ENCODE measurements around the gene RBM8A.

Gene RBM8A

GRCh38 chr1:145947551-145947950 is 20.3 kb upstream of the RBM8A start:
- no peak overlapping the region for H3K4me3 ChIP-seq (ENCODE audit: low read length)
- DNase-seq (ENCODE audit: low read depth) = no peak
- TF ChIP-seq, protein P1, sequence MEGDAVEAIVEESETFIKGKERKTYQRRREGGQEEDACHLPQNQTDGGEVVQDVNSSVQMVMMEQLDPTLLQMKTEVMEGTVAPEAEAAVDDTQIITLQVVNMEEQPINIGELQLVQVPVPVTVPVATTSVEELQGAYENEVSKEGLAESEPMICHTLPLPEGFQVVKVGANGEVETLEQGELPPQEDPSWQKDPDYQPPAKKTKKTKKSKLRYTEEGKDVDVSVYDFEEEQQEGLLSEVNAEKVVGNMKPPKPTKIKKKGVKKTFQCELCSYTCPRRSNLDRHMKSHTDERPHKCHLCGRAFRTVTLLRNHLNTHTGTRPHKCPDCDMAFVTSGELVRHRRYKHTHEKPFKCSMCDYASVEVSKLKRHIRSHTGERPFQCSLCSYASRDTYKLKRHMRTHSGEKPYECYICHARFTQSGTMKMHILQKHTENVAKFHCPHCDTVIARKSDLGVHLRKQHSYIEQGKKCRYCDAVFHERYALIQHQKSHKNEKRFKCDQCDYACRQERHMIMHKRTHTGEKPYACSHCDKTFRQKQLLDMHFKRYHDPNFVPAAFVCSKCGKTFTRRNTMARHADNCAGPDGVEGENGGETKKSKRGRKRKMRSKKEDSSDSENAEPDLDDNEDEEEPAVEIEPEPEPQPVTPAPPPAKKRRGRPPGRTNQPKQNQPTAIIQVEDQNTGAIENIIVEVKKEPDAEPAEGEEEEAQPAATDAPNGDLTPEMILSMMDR (IDR thresholded peaks at IDR 0.05; ENCODE audit: insufficient read depth, low read depth, low read length, missing control alignments) = no peak

DNA sequence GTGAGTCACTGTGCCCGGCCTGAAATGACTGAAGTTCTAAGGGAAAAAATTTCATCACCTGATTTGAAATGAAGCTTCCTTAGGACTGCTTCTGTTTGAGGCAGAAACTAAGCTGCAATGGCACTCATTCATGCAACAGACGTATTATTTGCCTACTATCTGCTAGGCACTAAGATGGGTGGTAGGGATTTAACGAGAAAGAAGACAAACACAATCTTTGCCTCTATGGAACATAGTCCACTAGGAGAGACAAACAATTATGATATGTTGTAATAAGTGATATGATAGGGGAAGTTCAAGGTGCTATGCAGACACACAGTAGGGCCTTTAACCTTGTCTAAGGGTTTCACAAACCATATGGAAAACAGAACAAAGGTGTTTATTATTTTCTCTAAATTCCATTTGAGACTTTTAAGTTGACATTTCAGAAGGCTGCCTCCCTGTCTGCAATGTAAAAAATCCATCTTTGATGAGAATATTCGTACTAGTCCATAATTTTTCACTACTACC is 19.2 kb upstream of the RBM8A start:
- no peak for DNase-seq (ENCODE audit: low read depth)
- TF ChIP-seq, protein P1 (IDR thresholded peaks at IDR 0.05; ENCODE audit: insufficient read depth, low read depth, low read length, missing control alignments) = no peak
- H3K4me3 ChIP-seq (ENCODE audit: low read length) = no peak overlapping the region

DNA sequence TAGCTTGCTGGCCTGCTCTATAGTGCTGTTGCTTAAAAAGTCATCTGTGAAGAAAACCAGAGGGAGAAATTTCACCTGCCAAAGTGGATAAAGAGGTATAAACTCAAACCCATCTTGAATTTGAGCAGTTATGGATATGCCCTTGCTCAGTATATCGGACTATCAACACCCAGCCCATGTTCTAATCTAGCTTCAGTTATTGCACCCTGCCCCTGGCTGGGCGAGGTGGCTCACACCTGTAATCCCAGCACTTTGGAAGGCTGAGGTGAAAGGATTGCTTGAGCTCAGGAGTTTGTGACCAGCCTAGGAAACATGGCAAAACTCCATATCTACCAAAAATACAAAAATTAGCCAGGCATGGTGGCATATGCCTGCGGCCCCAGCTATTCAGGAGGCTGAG is 17.2 kb upstream of the RBM8A start:
- H3K4me3 ChIP-seq (ENCODE audit: low read length) = no peak overlapping the region
- DNase-seq (ENCODE audit: low read depth) = no peak
- TF ChIP-seq, protein P1 (IDR thresholded peaks at IDR 0.05; ENCODE audit: insufficient read depth, low read depth, low read length, missing control alignments) = no peak

DNA sequence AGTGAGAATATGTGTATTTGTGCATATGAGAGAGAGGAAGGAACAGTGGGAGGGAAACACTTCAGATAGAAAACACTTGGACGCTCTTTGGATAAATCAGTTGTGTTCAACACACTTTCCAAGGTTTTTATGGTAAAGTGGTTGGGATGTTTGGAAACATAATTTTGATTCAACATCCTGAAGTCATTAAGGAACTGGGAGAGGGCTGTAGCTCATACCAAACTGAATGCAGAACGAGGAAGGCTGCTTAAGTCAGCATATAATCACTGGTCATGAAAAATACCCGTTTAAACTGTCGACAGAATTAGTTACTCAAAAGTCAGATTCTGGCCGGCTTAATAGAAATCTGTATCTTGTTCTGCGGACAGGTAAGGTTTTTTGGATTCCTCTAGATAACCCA is 15.6 kb upstream of the RBM8A start:
- no peak for DNase-seq (ENCODE audit: low read depth)
- no peak overlapping the region for H3K4me3 ChIP-seq (ENCODE audit: low read length)
- TF ChIP-seq, protein P1 (IDR thresholded peaks at IDR 0.05; ENCODE audit: insufficient read depth, low read depth, low read length, missing control alignments) = no peak

DNA sequence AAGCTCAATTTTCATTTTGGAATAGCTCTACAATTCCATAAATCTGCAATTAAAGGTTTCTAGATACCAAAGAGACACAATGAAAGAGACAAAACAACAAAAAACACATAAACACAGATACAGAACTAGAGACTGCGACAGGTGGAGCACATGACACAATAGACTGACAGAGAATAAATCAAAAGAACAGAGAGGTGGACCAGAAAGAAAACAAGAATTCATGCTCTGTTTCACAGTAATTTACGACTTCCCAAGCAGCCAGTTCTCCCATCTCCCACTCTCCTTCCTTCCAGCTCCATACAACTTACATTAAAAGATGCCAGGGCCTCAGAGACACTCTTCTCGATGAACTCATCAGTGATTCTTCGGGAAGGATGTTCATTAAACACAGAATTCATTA is 15.1 kb upstream of the RBM8A start:
- no peak overlapping the region for H3K4me3 ChIP-seq (ENCODE audit: low read length)
- TF ChIP-seq, protein P1 (IDR thresholded peaks at IDR 0.05; ENCODE audit: insufficient read depth, low read depth, low read length, missing control alignments) = no peak
- no peak for DNase-seq (ENCODE audit: low read depth)

- DNase-seq (ENCODE audit: low read depth) = no peak
- TF ChIP-seq, protein P1 (IDR thresholded peaks at IDR 0.05; ENCODE audit: insufficient read depth, low read depth, low read length, missing control alignments) = no peak
- no peak overlapping the region for H3K4me3 ChIP-seq (ENCODE audit: low read length)
These were observed 10.2 kb upstream of the RBM8A start for GRCh38 chr1:145937436-145937835.

DNA sequence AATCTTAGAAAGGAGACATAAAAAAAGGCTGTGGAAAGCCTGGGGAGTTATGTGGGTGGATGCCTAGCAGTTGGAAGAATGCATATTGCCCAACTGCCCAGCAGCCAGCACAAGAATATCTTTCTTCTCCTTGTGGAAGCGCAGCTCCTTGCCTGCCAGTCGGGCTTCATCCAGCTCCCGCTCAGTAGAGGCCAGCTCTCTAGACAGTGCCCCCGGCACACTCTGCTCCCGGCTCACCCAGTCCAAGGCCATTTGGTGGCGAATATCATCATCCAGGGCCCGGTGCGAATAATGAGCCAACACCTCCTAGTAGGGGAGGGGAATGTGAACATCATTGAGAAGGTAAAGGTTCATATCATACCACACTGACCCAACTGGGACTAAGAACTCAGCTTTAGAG is 9.0 kb upstream of the RBM8A start:
- DNase-seq (ENCODE audit: low read depth) = peak; percentile 35
- no peak overlapping the region for H3K4me3 ChIP-seq (ENCODE audit: low read length)
- TF ChIP-seq, protein P1 (IDR thresholded peaks at IDR 0.05; ENCODE audit: insufficient read depth, low read depth, low read length, missing control alignments) = no peak
